GM12878 (cell line): ENCODE measurements around the gene SLC35E1.

ENCODE experiments used
- ATF2 ChIP-seq: IDR thresholded peaks from 2 replicates; pipeline ENCODE4 v1.6.1; 2012; ENCODE audit warnings: low read length, inconsistent platforms
- CTCF ChIP-seq, 3 experiments: IDR thresholded peaks in 2 of 3; conservative IDR thresholded peaks in 1 of 3; 2 replicates each; pipeline ENCODE4 v1.5.1; 2011; ENCODE audit warnings: low read depth in 3 of 3, low read length in 3 of 3, mild to moderate bottlenecking in 3 of 3, control low read depth in 2 of 3, moderate library complexity in 2 of 3, inconsistent platforms in 1 of 3, mixed read lengths in 1 of 3; ENCODE audit not compliant: control insufficient read depth in 2 of 3, insufficient read depth in 1 of 3; ENCODE audit errors: extremely low read depth in 1 of 3
- EZH2 ChIP-seq: IDR thresholded peaks from 2 replicates; pipeline ENCODE4 v1.6.1; 2012; ENCODE audit warnings: low read depth, mild to moderate bottlenecking, control low read depth, inconsistent platforms, low read length, borderline replicate concordance; ENCODE audit not compliant: control insufficient read depth
- IKZF1 ChIP-seq: fragments of 450-650 bp; conservative IDR thresholded peaks from 2 replicates; pipeline ENCODE4 v1.6.1; 2017; ENCODE audit warnings: antibody characterized with exemption, mild to moderate bottlenecking
- NFYB ChIP-seq: IDR thresholded peaks from 2 replicates; pipeline ENCODE4 v1.6.1; 2011; ENCODE audit warnings: low read depth, mild to moderate bottlenecking, low read length, improper control_type of control experiment, moderate library complexity; ENCODE audit not compliant: insufficient read depth
- TAF1 ChIP-seq: IDR thresholded peaks from 2 replicates; pipeline ENCODE4 v1.6.1; 2011; ENCODE audit warnings: mild to moderate bottlenecking, low read depth, low read length, borderline replicate concordance
- TCF7 ChIP-seq: IDR thresholded peaks from 2 replicates; pipeline ENCODE4 v1.6.1; 2014; ENCODE audit warnings: antibody characterized with exemption, borderline replicate concordance
- ZBTB40 ChIP-seq: fragments of 450-650 bp; IDR thresholded peaks from 2 replicates; pipeline ENCODE4 v1.6.1; 2016; ENCODE audit warnings: mild to moderate bottlenecking, moderate library complexity, borderline replicate concordance
- ZSCAN29 ChIP-seq: fragments of 450-650 bp; IDR thresholded peaks from 2 replicates; pipeline ENCODE4 v1.6.1; 2017; ENCODE audit warnings: mild to moderate bottlenecking, moderate library complexity

GRCh38 chr19:16577531-16577985, 5.3 kb upstream of the SLC35E1 start:
- TF ChIP-seq NFYB (no peak), TAF1 (no peak), TCF7 (no peak), ZSCAN29 (no peak), ATF2 (no peak), EZH2 (no peak), CTCF (IDR thresholded peaks at IDR 0.05 in 2 of 3, conservative IDR thresholded peaks at IDR 0.05 in 1 of 3; ENCODE audit: control insufficient read depth in 2 of 3, extremely low read depth in 1 of 3, insufficient read depth in 1 of 3, low read depth in 3 of 3, low read length in 3 of 3) (no peak), IKZF1 (no peak), ZBTB40 (no peak)
